ENCODE results near the gene HIGD2B.
"Not testable (repeated sequence)": the region's sequence is repeated elsewhere in the genome, so short reads cannot be mapped to it uniquely, and the experiment has no call there.

HIGD2B gene

DNA sequence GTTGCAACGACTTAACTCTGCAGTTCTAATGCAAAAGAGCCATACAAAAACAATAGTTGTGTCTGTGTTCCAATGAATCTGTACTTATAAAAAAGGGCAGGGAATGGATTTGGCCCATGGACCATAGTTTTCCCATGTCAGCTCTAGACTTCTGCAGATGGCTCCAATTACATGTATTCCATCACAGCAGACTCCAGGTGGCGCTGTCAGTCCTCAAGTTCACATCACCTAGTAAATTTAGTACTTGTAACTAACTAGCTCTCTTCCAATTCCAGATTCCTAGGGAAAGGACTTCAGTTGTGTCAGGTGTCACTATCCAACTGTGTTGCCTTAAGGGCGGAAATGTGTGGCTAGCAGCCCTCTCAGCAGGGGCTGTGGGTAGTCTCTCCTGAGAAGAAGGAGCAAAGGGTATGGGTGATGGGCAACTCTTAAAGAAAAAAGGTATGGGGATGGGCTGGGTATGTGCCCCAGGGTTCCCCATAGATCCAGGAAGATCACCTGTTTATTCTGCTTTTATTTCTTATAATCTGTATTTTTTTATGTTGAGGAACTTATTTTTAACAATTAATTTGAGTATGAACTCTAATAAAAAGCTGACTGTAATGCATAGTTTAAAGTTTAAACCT, 36.2 kb upstream of the HIGD2B start:
- Histone ChIP-seq H3K9me3 (ENCODE audit: control insufficient read depth, low read length) (no peaks in the 10 kb centered on the region), H3K4me1 (ENCODE audit: control insufficient read depth, insufficient read depth, low read length) (no peaks in the 10 kb centered on the region), H3K27me3 (replicated peaks; ENCODE audit: control insufficient read depth, insufficient read depth, low read length) (no peaks in the 10 kb centered on the region), H3K36me3 (ENCODE audit: control insufficient read depth, insufficient read depth, low read length, severe bottlenecking) (peaks cover 28% of the 10 kb centered on the region), H3K9ac (ENCODE audit: low read length) (no peak overlapping the region), H3K4me3 (ENCODE audit: low read length) (no peak overlapping the region)
- peak; percentile 79 for DNase-seq (ENCODE audit: low read depth)

- not testable (repeated sequence) for H3K27me3 ChIP-seq (replicated peaks; ENCODE audit: control insufficient read depth, insufficient read depth, low read length); DNase-seq (ENCODE audit: low read depth); H3K9ac ChIP-seq (ENCODE audit: low read length); H3K4me3 ChIP-seq (ENCODE audit: low read length); H3K9me3 ChIP-seq (ENCODE audit: control insufficient read depth, low read length); H3K4me1 ChIP-seq (ENCODE audit: control insufficient read depth, insufficient read depth, low read length)
- H3K36me3 ChIP-seq (ENCODE audit: control insufficient read depth, insufficient read depth, low read length, severe bottlenecking): peaks cover 16% of the 10 kb centered on the region
Measured at GRCh38 chr15:72708551-72709303, 22.7 kb upstream of the HIGD2B start.

GRCh38 chr15:72706266-72706665, 20.3 kb upstream of the HIGD2B start:
- DNase-seq (ENCODE audit: low read depth): no peak
- no peak overlapping the region for H3K4me3 ChIP-seq (ENCODE audit: low read length)
- H3K9ac ChIP-seq (ENCODE audit: low read length): no peak overlapping the region
- no peaks in the 10 kb centered on the region for H3K4me1 ChIP-seq (ENCODE audit: control insufficient read depth, insufficient read depth, low read length)
- H3K9me3 ChIP-seq (ENCODE audit: control insufficient read depth, low read length): no peaks in the 10 kb centered on the region
- no peaks in the 10 kb centered on the region for H3K27me3 ChIP-seq (replicated peaks; ENCODE audit: control insufficient read depth, insufficient read depth, low read length)
- H3K36me3 ChIP-seq (ENCODE audit: control insufficient read depth, insufficient read depth, low read length, severe bottlenecking): no peaks in the 10 kb centered on the region

DNA sequence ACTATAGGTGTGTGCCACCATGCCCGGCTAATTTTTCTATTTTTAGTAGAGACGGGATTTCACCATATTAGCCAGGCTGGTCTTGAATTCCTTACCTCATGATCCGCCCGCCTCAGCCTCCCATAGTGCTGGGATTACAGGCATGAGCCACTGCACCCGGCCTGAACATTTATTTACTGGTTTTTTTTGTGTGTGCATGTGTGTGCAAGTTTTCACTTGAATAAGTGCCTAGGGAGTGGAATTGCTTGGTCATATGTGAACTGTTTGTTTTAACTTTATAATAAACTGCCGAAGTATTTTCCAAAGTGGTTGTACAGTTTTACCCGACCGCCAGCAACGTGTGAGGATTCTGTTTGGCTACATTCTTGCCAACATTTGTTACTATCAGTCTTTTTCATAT, 14.1 kb upstream of the HIGD2B start:
- no peaks in the 10 kb centered on the region for H3K9me3 ChIP-seq (ENCODE audit: control insufficient read depth, low read length)
- no peaks in the 10 kb centered on the region for H3K36me3 ChIP-seq (ENCODE audit: control insufficient read depth, insufficient read depth, low read length, severe bottlenecking)
- H3K9ac ChIP-seq (ENCODE audit: low read length): no peak overlapping the region
- DNase-seq (ENCODE audit: low read depth): no peak
- no peaks in the 10 kb centered on the region for H3K27me3 ChIP-seq (replicated peaks; ENCODE audit: control insufficient read depth, insufficient read depth, low read length)
- H3K4me1 ChIP-seq (ENCODE audit: control insufficient read depth, insufficient read depth, low read length): no peaks in the 10 kb centered on the region
- no peak overlapping the region for H3K4me3 ChIP-seq (ENCODE audit: low read length)

GRCh38 chr15:72698938-72699337, 13.0 kb upstream of the HIGD2B start:
- Histone ChIP-seq H3K4me1 (ENCODE audit: control insufficient read depth, insufficient read depth, low read length) (no peaks in the 10 kb centered on the region), H3K4me3 (ENCODE audit: low read length) (no peak overlapping the region), H3K27me3 (replicated peaks; ENCODE audit: control insufficient read depth, insufficient read depth, low read length) (no peaks in the 10 kb centered on the region), H3K36me3 (ENCODE audit: control insufficient read depth, insufficient read depth, low read length, severe bottlenecking) (no peaks in the 10 kb centered on the region), H3K9me3 (ENCODE audit: control insufficient read depth, low read length) (no peaks in the 10 kb centered on the region), H3K9ac (ENCODE audit: low read length) (no peak overlapping the region)
- no peak for DNase-seq (ENCODE audit: low read depth)

- no peak for DNase-seq (ENCODE audit: low read depth)
- no peaks in the 10 kb centered on the region for H3K9me3 ChIP-seq (ENCODE audit: control insufficient read depth, low read length)
- H3K9ac ChIP-seq (ENCODE audit: low read length): no peak overlapping the region
- H3K36me3 ChIP-seq (ENCODE audit: control insufficient read depth, insufficient read depth, low read length, severe bottlenecking): no peaks in the 10 kb centered on the region
- H3K4me1 ChIP-seq (ENCODE audit: control insufficient read depth, insufficient read depth, low read length): no peaks in the 10 kb centered on the region
- no peaks in the 10 kb centered on the region for H3K27me3 ChIP-seq (replicated peaks; ENCODE audit: control insufficient read depth, insufficient read depth, low read length)
- H3K4me3 ChIP-seq (ENCODE audit: low read length): no peak overlapping the region
Measured at GRCh38 chr15:72690938-72691337, 5.0 kb upstream of the HIGD2B start.

DNA sequence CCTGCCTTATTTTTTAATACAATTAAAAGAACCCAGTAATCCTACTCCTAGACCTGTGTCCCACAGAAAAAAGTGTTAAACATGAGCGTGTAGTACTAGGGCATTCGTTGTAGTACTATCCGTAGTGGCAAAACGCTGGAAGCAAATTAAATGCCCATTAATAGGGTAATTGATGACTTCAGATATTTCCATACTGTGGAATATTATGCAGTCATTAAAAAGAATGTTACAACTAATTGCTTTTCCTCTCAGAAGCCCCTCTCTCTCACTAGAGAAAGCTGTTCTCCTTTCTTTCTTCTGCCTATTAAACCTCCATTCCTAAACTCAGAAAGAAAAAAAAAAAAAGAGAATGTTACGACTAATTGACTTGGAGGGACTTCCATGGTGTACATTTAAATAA, 2.7 kb upstream of the HIGD2B start:
- DNase-seq (ENCODE audit: low read depth): no peak
- no peaks in the 10 kb centered on the region for H3K9me3 ChIP-seq (ENCODE audit: control insufficient read depth, low read length)
- no peaks in the 10 kb centered on the region for H3K27me3 ChIP-seq (replicated peaks; ENCODE audit: control insufficient read depth, insufficient read depth, low read length)
- H3K4me1 ChIP-seq (ENCODE audit: control insufficient read depth, insufficient read depth, low read length): peaks cover 7% of the 10 kb centered on the region
- no peak overlapping the region for H3K4me3 ChIP-seq (ENCODE audit: low read length)
- no peak overlapping the region for H3K9ac ChIP-seq (ENCODE audit: low read length)
- no peaks in the 10 kb centered on the region for H3K36me3 ChIP-seq (ENCODE audit: control insufficient read depth, insufficient read depth, low read length, severe bottlenecking)

DNA sequence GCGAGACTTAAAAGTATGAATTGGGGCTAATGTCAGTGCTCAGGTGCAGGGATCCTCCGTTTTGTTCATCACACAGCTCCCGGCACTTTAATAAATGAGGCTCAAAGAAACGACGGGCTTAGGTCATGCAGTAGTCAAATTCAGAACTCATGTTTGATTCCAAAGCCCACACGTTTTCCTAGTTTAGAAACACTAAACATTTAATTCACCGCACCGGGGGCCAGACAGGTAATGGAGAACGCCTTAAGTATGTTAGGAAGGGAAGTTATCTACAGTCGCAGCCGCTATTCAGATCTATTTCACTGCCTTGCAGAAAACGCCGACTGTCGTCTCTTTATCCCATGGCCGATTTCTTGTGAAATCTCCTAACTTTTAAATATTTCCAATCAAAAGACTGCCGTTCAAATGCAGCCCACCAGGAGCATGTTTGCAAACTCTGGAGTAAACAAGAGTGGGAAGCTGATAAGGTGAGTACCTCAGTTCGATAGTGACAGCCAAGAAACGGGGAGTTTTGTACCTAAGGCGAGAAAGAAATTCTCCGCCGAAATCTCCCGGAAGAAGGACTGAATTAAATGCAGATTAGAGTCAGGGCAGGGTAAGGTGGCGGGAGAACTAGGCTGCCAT, 569 bp downstream of the HIGD2B start:
- H3K9me3 ChIP-seq (ENCODE audit: control insufficient read depth, low read length): no peaks in the 10 kb centered on the region
- peaks cover 2% of the 10 kb centered on the region for H3K27me3 ChIP-seq (replicated peaks; ENCODE audit: control insufficient read depth, insufficient read depth, low read length)
- DNase-seq (ENCODE audit: low read depth): no peak
- no peaks in the 10 kb centered on the region for H3K36me3 ChIP-seq (ENCODE audit: control insufficient read depth, insufficient read depth, low read length, severe bottlenecking)
- H3K4me3 ChIP-seq (ENCODE audit: low read length): peak overlapping the region; percentile 90
- H3K9ac ChIP-seq (ENCODE audit: low read length): peak overlapping the region; percentile 89
- peaks cover 7% of the 10 kb centered on the region for H3K4me1 ChIP-seq (ENCODE audit: control insufficient read depth, insufficient read depth, low read length)

GRCh38 chr15:72682772-72683171, 3.2 kb downstream of the HIGD2B start:
- no peak overlapping the region for H3K4me3 ChIP-seq (ENCODE audit: low read length)
- H3K9me3 ChIP-seq (ENCODE audit: control insufficient read depth, low read length): no peaks in the 10 kb centered on the region
- H3K9ac ChIP-seq (ENCODE audit: low read length): no peak overlapping the region
- DNase-seq (ENCODE audit: low read depth): no peak
- H3K27me3 ChIP-seq (replicated peaks; ENCODE audit: control insufficient read depth, insufficient read depth, low read length): peaks cover 18% of the 10 kb centered on the region
- no peaks in the 10 kb centered on the region for H3K36me3 ChIP-seq (ENCODE audit: control insufficient read depth, insufficient read depth, low read length, severe bottlenecking)
- peaks cover 7% of the 10 kb centered on the region for H3K4me1 ChIP-seq (ENCODE audit: control insufficient read depth, insufficient read depth, low read length)

DNA sequence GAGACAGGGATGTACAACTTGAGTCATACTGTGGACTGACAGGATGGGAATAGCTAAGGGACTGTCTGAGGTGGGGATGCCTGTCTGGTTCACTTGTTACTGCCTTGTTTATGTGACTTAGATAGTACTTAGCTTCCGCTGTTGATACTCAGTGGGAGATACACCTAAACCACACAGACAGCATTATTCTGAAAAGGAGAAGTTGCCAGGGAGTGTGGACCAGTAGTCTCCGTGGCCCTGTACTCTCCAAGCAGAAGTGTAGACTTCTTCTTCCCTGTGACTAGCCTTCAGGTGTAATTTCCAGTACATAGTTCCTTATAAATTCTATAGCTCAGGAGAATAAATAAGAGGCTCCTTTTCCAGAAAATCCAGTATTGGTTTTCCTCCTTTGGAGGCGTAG, 5.1 kb downstream of the HIGD2B start:
- H3K4me3 ChIP-seq (ENCODE audit: low read length): no peak overlapping the region
- no peak for DNase-seq (ENCODE audit: low read depth)
- peaks cover 7% of the 10 kb centered on the region for H3K4me1 ChIP-seq (ENCODE audit: control insufficient read depth, insufficient read depth, low read length)
- H3K27me3 ChIP-seq (replicated peaks; ENCODE audit: control insufficient read depth, insufficient read depth, low read length): peaks cover 25% of the 10 kb centered on the region
- no peaks in the 10 kb centered on the region for H3K36me3 ChIP-seq (ENCODE audit: control insufficient read depth, insufficient read depth, low read length, severe bottlenecking)
- no peaks in the 10 kb centered on the region for H3K9me3 ChIP-seq (ENCODE audit: control insufficient read depth, low read length)
- no peak overlapping the region for H3K9ac ChIP-seq (ENCODE audit: low read length)

- peaks cover 40% of the 10 kb centered on the region for H3K27me3 ChIP-seq (replicated peaks; ENCODE audit: control insufficient read depth, insufficient read depth, low read length)
- H3K36me3 ChIP-seq (ENCODE audit: control insufficient read depth, insufficient read depth, low read length, severe bottlenecking): no peaks in the 10 kb centered on the region
- no peak for DNase-seq (ENCODE audit: low read depth)
- no peak overlapping the region for H3K9ac ChIP-seq (ENCODE audit: low read length)
- no peak overlapping the region for H3K4me3 ChIP-seq (ENCODE audit: low read length)
- H3K9me3 ChIP-seq (ENCODE audit: control insufficient read depth, low read length): no peaks in the 10 kb centered on the region
- H3K4me1 ChIP-seq (ENCODE audit: control insufficient read depth, insufficient read depth, low read length): no peaks in the 10 kb centered on the region
Measured at GRCh38 chr15:72676838-72677237, 9.1 kb downstream of the HIGD2B start.

Measured in adipocyte (in vitro differentiated cells).